ENCODE measurements around the gene TXNDC11. TPM values are rescaled to one million over a fixed set of nuclear protein-coding genes. Genes with fewer than 3 reads are reported as not detected.

TXNDC11 gene
- polyA plus RNA-seq, 1 experiment, result 45.1 TPM

- Histone ChIP-seq H3K36me3 (ENCODE audit: control insufficient read depth, insufficient read depth, low read length) (peaks cover 20% of the 10 kb centered on the region), H3K27me3 (ENCODE audit: control insufficient read depth, insufficient read depth, low read length) (no peaks in the 10 kb centered on the region), H3K4me3 (ENCODE audit: low read depth, low read length) (no peak overlapping the region)
- ChIA-PET POLR2A (interaction anchor here (0.7 kb wide), 1 partner anchor 38 kb away, joined by 3 read pairs; no protein-coding TSS in a partner anchor), CTCF (interaction anchor here (0.9 kb wide), 1 partner anchor 36 kb away, joined by 3 read pairs; no protein-coding TSS in a partner anchor)
- DNase-seq (ENCODE audit: low read depth), result no peak
- no peak for TF ChIP-seq CTCF (IDR thresholded peaks at IDR 0.05; ENCODE audit: insufficient read depth, low read depth, low read length)
These were observed 64.4 kb downstream of the TXNDC11 start for GRCh38 chr16:11677959-11678881.

- POLR2A ChIA-PET, result no interaction called here
- no peak for DNase-seq (ENCODE audit: low read depth)
- peaks cover 19% of the 10 kb centered on the region for H3K36me3 ChIP-seq (ENCODE audit: control insufficient read depth, insufficient read depth, low read length)
These were observed 65.2 kb downstream of the TXNDC11 start for GRCh38 chr16:11677451-11677951.

GRCh38 chr16:11676799-11677198 is 65.9 kb downstream of the TXNDC11 start:
- DNase-seq (ENCODE audit: low read depth), result no peak
- CTCF ChIA-PET, result no interaction called here
- POLR2A ChIA-PET, result no interaction called here
- Histone ChIP-seq H3K4me3 (ENCODE audit: low read depth, low read length) (no peak overlapping the region), H3K27me3 (ENCODE audit: control insufficient read depth, insufficient read depth, low read length) (no peaks in the 10 kb centered on the region), H3K36me3 (ENCODE audit: control insufficient read depth, insufficient read depth, low read length) (peaks cover 19% of the 10 kb centered on the region)
- TF ChIP-seq CTCF (IDR thresholded peaks at IDR 0.05; ENCODE audit: insufficient read depth, low read depth, low read length), result no peak

More at GRCh38 chr16:11677451-11677951, 65.2 kb downstream of the TXNDC11 start:
- CTCF ChIA-PET, result no interaction called here
- H3K4me3 ChIP-seq (ENCODE audit: low read depth, low read length), result no peak overlapping the region
- H3K27me3 ChIP-seq (ENCODE audit: control insufficient read depth, insufficient read depth, low read length), result no peaks in the 10 kb centered on the region
- TF ChIP-seq CTCF (IDR thresholded peaks at IDR 0.05; ENCODE audit: insufficient read depth, low read depth, low read length), result no peak

- no peak for TF ChIP-seq CTCF (IDR thresholded peaks at IDR 0.05; ENCODE audit: insufficient read depth, low read depth, low read length)
- H3K27me3 ChIP-seq (ENCODE audit: control insufficient read depth, insufficient read depth, low read length), result no peaks in the 10 kb centered on the region
- peaks cover 16% of the 10 kb centered on the region for H3K36me3 ChIP-seq (ENCODE audit: control insufficient read depth, insufficient read depth, low read length)
- POLR2A ChIA-PET, result no interaction called here
- DNase-seq (ENCODE audit: low read depth), result no peak
- CTCF ChIA-PET, result interaction anchor here (0.7 kb wide), 1 partner anchor 43 kb away, joined by 3 read pairs; no protein-coding TSS in a partner anchor
- H3K4me3 ChIP-seq (ENCODE audit: low read depth, low read length), result no peak overlapping the region
These were observed 66.8 kb downstream of the TXNDC11 start for GRCh38 chr16:11675561-11676511.

Data from BJ (cell line).